HepG2 (cell line): ENCODE results near the gene KRT40. TPM values are rescaled to one million over a fixed set of nuclear protein-coding genes. Genes with fewer than 3 reads are reported as not detected.

Experiments used
- DNMT1 ChIP-seq: sonication (generic); formaldehyde crosslinking; IDR thresholded peaks from 2 replicates; pipeline ENCODE4 v1.5.1; 2020; ENCODE audit warnings: mild to moderate bottlenecking, missing genetic modification reagents
- FOXK1 ChIP-seq: sonication (generic); formaldehyde crosslinking; IDR thresholded peaks from 2 replicates; pipeline ENCODE4 v1.4.0; 2020; ENCODE audit warnings: low read depth, missing genetic modification reagents, borderline replicate concordance
- GFI1 ChIP-seq: sonication (generic); formaldehyde crosslinking; IDR thresholded peaks from 2 replicates; pipeline ENCODE4 v1.5.0; 2020; ENCODE audit warnings: missing genetic modification reagents, mild to moderate bottlenecking, borderline replicate concordance
- HNRNPL ChIP-seq: fragments of 200-400 bp; formaldehyde crosslinking; IDR thresholded peaks from 2 replicates; pipeline ENCODE4 v1.6.1; 2017; ENCODE audit warnings: mild to moderate bottlenecking, low read depth, low read length
- MZF1 ChIP-seq: sonication (generic); formaldehyde crosslinking; IDR thresholded peaks from 2 replicates; pipeline ENCODE4 v1.8.1; 2023; ENCODE audit warnings: mild to moderate bottlenecking, missing genetic modification reagents, borderline replicate concordance
- ONECUT2 ChIP-seq: sonication (generic); formaldehyde crosslinking; IDR thresholded peaks from 2 replicates; pipeline ENCODE4 v1.4.0; 2020; ENCODE audit warnings: missing genetic modification reagents
- PPARG ChIP-seq: conservative IDR thresholded peaks from 2 replicates; pipeline ENCODE4 v1.6.1; 2016; ENCODE audit warnings: missing biosample characterization, missing genetic modification reagents
- SRSF4 ChIP-seq: fragments of 200-400 bp; formaldehyde crosslinking; IDR thresholded peaks from one replicate; pipeline ENCODE4 v1.6.1; 2018; ENCODE audit warnings: mild to moderate bottlenecking, low read depth, low read length, moderate library complexity; ENCODE audit not compliant: poor library complexity, severe bottlenecking
- U2AF2 ChIP-seq: fragments of 200-400 bp; formaldehyde crosslinking; IDR thresholded peaks from 2 replicates; pipeline ENCODE4 v1.6.1; 2017; ENCODE audit warnings: low read depth, mild to moderate bottlenecking, low read length
- ZC3H4 ChIP-seq: sonication (generic); formaldehyde crosslinking; IDR thresholded peaks from 2 replicates; pipeline ENCODE4 v1.4.0; 2020; ENCODE audit warnings: missing genetic modification reagents, borderline replicate concordance
- ZNF263 ChIP-seq: sonication (generic); formaldehyde crosslinking; IDR thresholded peaks from 2 replicates; pipeline ENCODE4 v1.4.0; 2020; ENCODE audit warnings: missing genetic modification reagents
- ZNF432 ChIP-seq: sonication (generic); formaldehyde crosslinking; IDR thresholded peaks from 2 replicates; pipeline ENCODE4 v1.5.0; 2020; ENCODE audit warnings: missing genetic modification reagents, mild to moderate bottlenecking, borderline replicate concordance
- ZNF747 ChIP-seq: sonication (generic); formaldehyde crosslinking; IDR thresholded peaks from 2 replicates; pipeline ENCODE4 v1.8.1; 2023; ENCODE audit warnings: missing genetic modification reagents, mild to moderate bottlenecking, borderline replicate concordance
- polyA plus RNA-seq, 8 experiments: library from polyadenylated mRNA; depleted of rRNA in 3 of 8; stranded (reverse) in 7 of 8; unstranded in 1 of 8; fragments of >200 nt; fragmentation: Illumina TruSeq in 4 of 8; extraction: Trizol in 4 of 8; gene quantifications; 2 replicates each; pipeline versions ENCODE4 v1.2.1 to v1.2.3, GENCODE V29; 2011 to 2016; ENCODE audit warnings: low read depth in 4 of 8, missing spikeins in 1 of 8, mixed read lengths in 1 of 8; ENCODE audit not compliant: insufficient read depth in 1 of 8
- total RNA-seq, 5 experiments: library from RNA; depleted of rRNA; stranded (reverse); fragments of >200 nt; fragmentation: Illumina TruSeq; extraction: Trizol; gene quantifications; 2 replicates each; pipeline ENCODE4 v1.2.3, GENCODE V29; 2016; ENCODE audit warnings: low read depth in 1 of 5
- TF ChIP-seq, protein P1 (sequence below): sonication (generic); formaldehyde crosslinking; IDR thresholded peaks from 2 replicates; pipeline ENCODE4 v1.4.0; 2020; ENCODE audit warnings: missing genetic modification reagents, borderline replicate concordance
- TF ChIP-seq, protein P2 (sequence below): sonication (generic); formaldehyde crosslinking; IDR thresholded peaks from 2 replicates; pipeline ENCODE4 v1.4.0; 2020; ENCODE audit warnings: missing genetic modification reagents
- TF ChIP-seq, protein P3 (sequence below): sonication (generic); formaldehyde crosslinking; IDR thresholded peaks from 2 replicates; pipeline ENCODE4 v1.9.0; 2021; ENCODE audit warnings: missing genetic modification reagents, borderline replicate concordance
- TF ChIP-seq, protein P4 (sequence below): sonication (generic); formaldehyde crosslinking; IDR thresholded peaks from 2 replicates; pipeline ENCODE4 v1.4.0; 2020; ENCODE audit warnings: missing genetic modification reagents

Gene KRT40
- total and polyA plus RNA-seq, 2 of the 13 experiments (the other 11 are each of a cell fraction or from before 2014, with no cell fraction given): not detected

DNA sequence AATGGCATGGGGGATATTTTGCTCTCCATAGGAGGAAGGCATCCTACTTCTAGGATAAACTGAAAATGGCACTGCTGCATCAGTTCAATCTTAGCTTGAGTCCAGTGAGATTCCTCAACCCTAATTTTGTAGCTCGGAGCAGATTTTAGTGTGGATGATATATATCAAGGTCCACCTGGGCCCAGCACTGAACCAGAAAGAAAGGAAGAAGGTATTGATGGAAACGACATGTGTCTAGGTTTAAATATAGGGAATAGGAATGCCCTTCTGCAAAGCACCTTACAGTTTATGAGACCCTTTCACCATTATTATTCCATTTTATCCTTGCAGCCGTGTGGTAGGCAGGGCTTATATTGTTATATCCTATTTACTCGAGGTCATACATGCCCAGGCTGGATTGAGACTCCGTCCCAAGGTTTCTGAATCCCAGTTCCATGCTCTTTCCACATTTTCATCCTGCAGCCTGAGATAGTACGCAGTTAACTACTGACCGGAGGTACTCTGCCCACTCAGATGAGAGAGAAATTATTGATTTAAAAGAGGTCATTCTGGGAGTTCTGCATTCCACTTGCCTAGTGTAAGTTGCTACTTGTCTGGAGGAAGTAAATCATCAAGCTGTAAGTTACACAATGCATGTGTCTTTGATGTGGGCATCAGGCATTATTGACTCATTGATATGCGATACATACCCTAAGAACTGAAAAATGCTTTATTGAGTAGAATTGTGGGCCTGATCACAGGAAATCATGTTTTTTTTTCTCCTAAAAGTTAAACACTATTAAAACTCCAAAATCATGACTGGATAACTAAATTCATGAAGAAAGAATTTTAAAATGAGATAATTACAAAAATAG, 27.5 kb downstream of the KRT40 start (continued):
- TF ChIP-seq ZC3H4 (CRISPR knock-in tag): no peak
- TF ChIP-seq HNRNPL: no peak
- TF ChIP-seq, protein P1, sequence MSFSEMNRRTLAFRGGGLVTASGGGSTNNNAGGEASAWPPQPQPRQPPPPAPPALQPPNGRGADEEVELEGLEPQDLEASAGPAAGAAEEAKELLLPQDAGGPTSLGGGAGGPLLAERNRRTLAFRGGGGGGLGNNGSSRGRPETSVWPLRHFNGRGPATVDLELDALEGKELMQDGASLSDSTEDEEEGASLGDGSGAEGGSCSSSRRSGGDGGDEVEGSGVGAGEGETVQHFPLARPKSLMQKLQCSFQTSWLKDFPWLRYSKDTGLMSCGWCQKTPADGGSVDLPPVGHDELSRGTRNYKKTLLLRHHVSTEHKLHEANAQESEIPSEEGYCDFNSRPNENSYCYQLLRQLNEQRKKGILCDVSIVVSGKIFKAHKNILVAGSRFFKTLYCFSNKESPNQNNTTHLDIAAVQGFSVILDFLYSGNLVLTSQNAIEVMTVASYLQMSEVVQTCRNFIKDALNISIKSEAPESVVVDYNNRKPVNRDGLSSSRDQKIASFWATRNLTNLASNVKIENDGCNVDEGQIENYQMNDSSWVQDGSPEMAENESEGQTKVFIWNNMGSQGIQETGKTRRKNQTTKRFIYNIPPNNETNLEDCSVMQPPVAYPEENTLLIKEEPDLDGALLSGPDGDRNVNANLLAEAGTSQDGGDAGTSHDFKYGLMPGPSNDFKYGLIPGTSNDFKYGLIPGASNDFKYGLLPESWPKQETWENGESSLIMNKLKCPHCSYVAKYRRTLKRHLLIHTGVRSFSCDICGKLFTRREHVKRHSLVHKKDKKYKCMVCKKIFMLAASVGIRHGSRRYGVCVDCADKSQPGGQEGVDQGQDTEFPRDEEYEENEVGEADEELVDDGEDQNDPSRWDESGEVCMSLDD (CRISPR knock-in tag): no peak
- peak; percentile 95 for TF ChIP-seq GFI1
- TF ChIP-seq SRSF4: no peak
- no peak for TF ChIP-seq ZNF263 (CRISPR knock-in tag)
- TF ChIP-seq, protein P2, sequence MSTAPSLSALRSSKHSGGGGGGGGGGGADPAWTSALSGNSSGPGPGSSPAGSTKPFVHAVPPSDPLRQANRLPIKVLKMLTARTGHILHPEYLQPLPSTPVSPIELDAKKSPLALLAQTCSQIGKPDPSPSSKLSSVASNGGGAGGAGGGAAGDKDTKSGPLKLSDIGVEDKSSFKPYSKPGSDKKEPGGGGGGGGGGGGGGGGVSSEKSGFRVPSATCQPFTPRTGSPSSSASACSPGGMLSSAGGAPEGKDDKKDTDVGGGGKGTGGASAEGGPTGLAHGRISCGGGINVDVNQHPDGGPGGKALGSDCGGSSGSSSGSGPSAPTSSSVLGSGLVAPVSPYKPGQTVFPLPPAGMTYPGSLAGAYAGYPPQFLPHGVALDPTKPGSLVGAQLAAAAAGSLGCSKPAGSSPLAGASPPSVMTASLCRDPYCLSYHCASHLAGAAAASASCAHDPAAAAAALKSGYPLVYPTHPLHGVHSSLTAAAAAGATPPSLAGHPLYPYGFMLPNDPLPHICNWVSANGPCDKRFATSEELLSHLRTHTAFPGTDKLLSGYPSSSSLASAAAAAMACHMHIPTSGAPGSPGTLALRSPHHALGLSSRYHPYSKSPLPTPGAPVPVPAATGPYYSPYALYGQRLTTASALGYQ (CRISPR knock-in tag): peak; percentile 99
- no peak for TF ChIP-seq DNMT1
- TF ChIP-seq ONECUT2 (CRISPR knock-in tag): peak; percentile 100
- TF ChIP-seq MZF1 (CRISPR knock-in tag): no peak
- TF ChIP-seq U2AF2: no peak
- TF ChIP-seq, protein P3, sequence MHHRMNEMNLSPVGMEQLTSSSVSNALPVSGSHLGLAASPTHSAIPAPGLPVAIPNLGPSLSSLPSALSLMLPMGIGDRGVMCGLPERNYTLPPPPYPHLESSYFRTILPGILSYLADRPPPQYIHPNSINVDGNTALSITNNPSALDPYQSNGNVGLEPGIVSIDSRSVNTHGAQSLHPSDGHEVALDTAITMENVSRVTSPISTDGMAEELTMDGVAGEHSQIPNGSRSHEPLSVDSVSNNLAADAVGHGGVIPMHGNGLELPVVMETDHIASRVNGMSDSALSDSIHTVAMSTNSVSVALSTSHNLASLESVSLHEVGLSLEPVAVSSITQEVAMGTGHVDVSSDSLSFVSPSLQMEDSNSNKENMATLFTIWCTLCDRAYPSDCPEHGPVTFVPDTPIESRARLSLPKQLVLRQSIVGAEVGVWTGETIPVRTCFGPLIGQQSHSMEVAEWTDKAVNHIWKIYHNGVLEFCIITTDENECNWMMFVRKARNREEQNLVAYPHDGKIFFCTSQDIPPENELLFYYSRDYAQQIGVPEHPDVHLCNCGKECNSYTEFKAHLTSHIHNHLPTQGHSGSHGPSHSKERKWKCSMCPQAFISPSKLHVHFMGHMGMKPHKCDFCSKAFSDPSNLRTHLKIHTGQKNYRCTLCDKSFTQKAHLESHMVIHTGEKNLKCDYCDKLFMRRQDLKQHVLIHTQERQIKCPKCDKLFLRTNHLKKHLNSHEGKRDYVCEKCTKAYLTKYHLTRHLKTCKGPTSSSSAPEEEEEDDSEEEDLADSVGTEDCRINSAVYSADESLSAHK (CRISPR knock-in tag): no peak
- no peak for TF ChIP-seq ZNF432 (CRISPR knock-in tag)
- peak; percentile 98 for TF ChIP-seq FOXK1
- peak; percentile 91 for TF ChIP-seq PPARG
- TF ChIP-seq, protein P4, sequence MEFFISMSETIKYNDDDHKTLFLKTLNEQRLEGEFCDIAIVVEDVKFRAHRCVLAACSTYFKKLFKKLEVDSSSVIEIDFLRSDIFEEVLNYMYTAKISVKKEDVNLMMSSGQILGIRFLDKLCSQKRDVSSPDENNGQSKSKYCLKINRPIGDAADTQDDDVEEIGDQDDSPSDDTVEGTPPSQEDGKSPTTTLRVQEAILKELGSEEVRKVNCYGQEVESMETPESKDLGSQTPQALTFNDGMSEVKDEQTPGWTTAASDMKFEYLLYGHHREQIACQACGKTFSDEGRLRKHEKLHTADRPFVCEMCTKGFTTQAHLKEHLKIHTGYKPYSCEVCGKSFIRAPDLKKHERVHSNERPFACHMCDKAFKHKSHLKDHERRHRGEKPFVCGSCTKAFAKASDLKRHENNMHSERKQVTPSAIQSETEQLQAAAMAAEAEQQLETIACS (CRISPR knock-in tag): no peak
- TF ChIP-seq ZNF747: peak; percentile 61; the same call in 1 of the 2 replicates
